Activated CD8-positive, alpha-beta memory T cell treated with anti-CD3 and anti-CD28 coated beads, Interleukin-2, amount 50 U/mL, for 48 hours (primary cell): ENCODE data around the gene SCG5.
A peak's percentile ranks its signal among the peaks of the same experiment; 100 is the strongest.

Source experiments
- DNase-seq: peaks from one replicate; pipeline ENCODE4 v3.0.0-alpha.2; 2020

The SCG5 gene

GRCh38 chr15:32692286-32692685 lies 50.8 kb downstream of the SCG5 start:
- DNase-seq, result no peak

GRCh38 chr15:32694222-32694983 lies 52.9 kb downstream of the SCG5 start:
- DNase-seq, result no peak

GRCh38 chr15:32698773-32699390 lies 57.4 kb downstream of the SCG5 start:
- DNase-seq, result no peak

- DNase-seq, result no peak
These were observed 59.1 kb downstream of the SCG5 start for GRCh38 chr15:32700501-32701150.

- no peak for DNase-seq
These were observed 60.4 kb downstream of the SCG5 start for GRCh38 chr15:32701863-32702262.

GRCh38 chr15:32704395-32704981 lies 63.0 kb downstream of the SCG5 start:
- DNase-seq, result no peak

- no peak for DNase-seq
These were observed 63.9 kb downstream of the SCG5 start for GRCh38 chr15:32705446-32705845.

- no peak for DNase-seq
These were observed 65.2 kb downstream of the SCG5 start for GRCh38 chr15:32706704-32707103.

- DNase-seq, result no peak
These were observed 65.9 kb downstream of the SCG5 start for GRCh38 chr15:32707436-32707835.

GRCh38 chr15:32709295-32710033 lies 68.0 kb downstream of the SCG5 start:
- DNase-seq, result no peak

- DNase-seq, result no peak
These were observed 73.8 kb downstream of the SCG5 start for GRCh38 chr15:32715276-32715675.

- DNase-seq, result no peak
These were observed 74.9 kb downstream of the SCG5 start for GRCh38 chr15:32716216-32716914.

GRCh38 chr15:32716915-32717425 lies 75.5 kb downstream of the SCG5 start:
- DNase-seq, result no peak

- DNase-seq, result no peak
These were observed 76.1 kb downstream of the SCG5 start, which contains the start of gene GREM1 for GRCh38 chr15:32717426-32718226. Gene GREM1 (plus strand): TSS chr15:32718004. CDS start chr15:32730691, 12,687 bp downstream.

GRCh38 chr15:32718227-32718820 lies 76.8 kb downstream of the SCG5 start:
- peak; percentile 54 for DNase-seq

- DNase-seq, result peak; percentile 53
These were observed 77.6 kb downstream of the SCG5 start for GRCh38 chr15:32718821-32719716.

GRCh38 chr15:32721596-32721995 lies 80.1 kb downstream of the SCG5 start:
- no peak for DNase-seq

GRCh38 chr15:32722136-32722535 lies 80.6 kb downstream of the SCG5 start:
- no peak for DNase-seq

- no peak for DNase-seq
These were observed 81.8 kb downstream of the SCG5 start for GRCh38 chr15:32723171-32723948.
